ENCODE measurements around the gene LNPEP.

- TF ChIP-seq OSR1 (CRISPR knock-in tag; IDR thresholded peaks at IDR 0.05) (no peak), ARNTL (CRISPR knock-in tag; IDR thresholded peaks at IDR 0.05; ENCODE audit: borderline replicate concordance, low read depth) (no peak), PATZ1 (CRISPR knock-in tag; IDR thresholded peaks at IDR 0.05; ENCODE audit: borderline replicate concordance) (no peak), ZNF70 (CRISPR knock-in tag; IDR thresholded peaks at IDR 0.05) (no peak), TCF4 (CRISPR knock-in tag; IDR thresholded peaks at IDR 0.05; ENCODE audit: borderline replicate concordance) (no peak), PPARA (CRISPR knock-in tag; IDR thresholded peaks at IDR 0.05; ENCODE audit: borderline replicate concordance) (no peak), ISL1 (CRISPR knock-in tag; IDR thresholded peaks at IDR 0.05) (no peak), CREB5 (CRISPR knock-in tag; IDR thresholded peaks at IDR 0.05; ENCODE audit: low read depth) (no peak), ZNF565 (CRISPR knock-in tag; conservative IDR thresholded peaks at IDR 0.05; ENCODE audit: low read depth) (no peak)
These were observed at the start of gene LNPEP for GRCh38 chr5:96935559-96936430.
